ENCODE measurements around the gene USP49.

USP49 gene

GRCh38 chr6:41757931-41758640 lies 137.1 kb downstream of the USP49 start:
- peak in 1 of 2 donors; percentile 6 for DNase-seq (ENCODE audit: low read depth in 2 of 2)

- no peak for DNase-seq (ENCODE audit: low read depth in 2 of 2)
These were observed 137.9 kb downstream of the USP49 start for GRCh38 chr6:41757271-41757670.

- no peak for DNase-seq (ENCODE audit: low read depth in 2 of 2)
These were observed 138.8 kb downstream of the USP49 start for GRCh38 chr6:41756354-41756753.

GRCh38 chr6:41755895-41756294 lies 139.3 kb downstream of the USP49 start:
- DNase-seq (ENCODE audit: low read depth in 2 of 2) = no peak

DNA sequence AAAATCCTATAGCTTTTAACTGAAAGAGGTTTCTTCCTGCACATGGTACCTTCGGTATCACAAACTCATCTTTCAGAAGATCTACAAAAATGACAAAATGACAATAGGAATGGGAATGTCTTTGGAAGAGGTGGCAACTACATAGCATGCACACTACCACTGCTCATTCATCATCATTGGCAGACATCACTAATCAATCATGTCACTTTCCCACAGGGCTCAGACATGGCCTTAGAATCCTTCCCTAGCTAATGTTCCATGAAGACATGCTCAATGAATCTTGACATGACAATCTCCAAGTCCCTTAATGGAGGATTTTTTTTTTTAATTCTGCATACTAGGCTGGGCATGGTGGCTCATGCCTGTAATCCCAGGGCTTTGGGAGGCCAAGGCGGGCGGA lies 144.8 kb downstream of the USP49 start:
- no peak for DNase-seq (ENCODE audit: low read depth in 2 of 2)

DNA sequence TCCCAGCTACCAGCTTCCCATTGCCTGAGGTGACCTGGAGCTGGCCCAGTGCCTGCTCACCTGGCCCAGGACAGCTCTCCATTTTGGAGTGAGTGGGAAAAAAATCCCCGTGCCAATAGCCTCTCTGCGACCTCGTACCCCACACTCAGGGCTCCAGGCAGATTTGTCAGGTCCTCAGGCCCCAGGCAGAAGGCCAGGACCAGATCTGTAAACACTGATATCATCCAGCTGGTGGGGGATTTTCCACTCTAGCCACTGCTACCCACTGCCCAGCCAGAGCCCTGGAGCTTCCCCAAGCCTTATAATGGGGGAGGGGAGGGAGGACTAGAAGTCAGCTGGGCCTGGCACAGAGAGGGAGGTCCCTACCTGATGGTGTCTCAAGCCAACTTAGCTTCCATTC lies 146.6 kb downstream of the USP49 start:
- DNase-seq (ENCODE audit: low read depth in 2 of 2) = no peak

GRCh38 chr6:41748102-41748477 lies 147.1 kb downstream of the USP49 start:
- DNase-seq (ENCODE audit: low read depth in 2 of 2) = no peak

- DNase-seq (ENCODE audit: low read depth in 2 of 2) = no peak
These were observed 147.7 kb downstream of the USP49 start, which contains the start of gene PGC for GRCh38 chr6:41747256-41748101. TSS of gene PGC (minus strand) at chr6:41747397. CDS start at chr6:41747334, 63 bp downstream.

DNA sequence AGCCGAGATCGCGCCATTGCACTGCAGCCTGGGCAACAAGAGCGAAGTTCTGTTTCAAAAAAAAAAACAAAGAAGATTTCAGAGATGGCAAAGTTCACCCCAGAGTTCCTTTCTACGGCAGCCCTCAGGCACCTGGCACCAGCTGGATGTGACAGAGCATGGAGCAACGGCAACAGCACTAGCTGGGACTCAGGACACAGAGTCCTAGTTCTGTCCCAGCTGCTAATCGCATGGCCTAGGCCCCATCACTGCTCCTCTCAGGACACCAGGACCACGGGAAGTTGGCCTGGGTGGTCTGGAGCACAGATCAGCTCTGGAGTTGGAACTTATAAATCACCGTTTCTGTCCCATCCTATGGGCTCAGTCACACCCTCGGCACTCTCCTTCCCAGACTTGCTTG lies 149.1 kb downstream of the USP49 start:
- DNase-seq (ENCODE audit: low read depth in 2 of 2) = no peak

GRCh38 chr6:41744236-41744787 lies 150.9 kb downstream of the USP49 start:
- no peak for DNase-seq (ENCODE audit: low read depth in 2 of 2)

DNA sequence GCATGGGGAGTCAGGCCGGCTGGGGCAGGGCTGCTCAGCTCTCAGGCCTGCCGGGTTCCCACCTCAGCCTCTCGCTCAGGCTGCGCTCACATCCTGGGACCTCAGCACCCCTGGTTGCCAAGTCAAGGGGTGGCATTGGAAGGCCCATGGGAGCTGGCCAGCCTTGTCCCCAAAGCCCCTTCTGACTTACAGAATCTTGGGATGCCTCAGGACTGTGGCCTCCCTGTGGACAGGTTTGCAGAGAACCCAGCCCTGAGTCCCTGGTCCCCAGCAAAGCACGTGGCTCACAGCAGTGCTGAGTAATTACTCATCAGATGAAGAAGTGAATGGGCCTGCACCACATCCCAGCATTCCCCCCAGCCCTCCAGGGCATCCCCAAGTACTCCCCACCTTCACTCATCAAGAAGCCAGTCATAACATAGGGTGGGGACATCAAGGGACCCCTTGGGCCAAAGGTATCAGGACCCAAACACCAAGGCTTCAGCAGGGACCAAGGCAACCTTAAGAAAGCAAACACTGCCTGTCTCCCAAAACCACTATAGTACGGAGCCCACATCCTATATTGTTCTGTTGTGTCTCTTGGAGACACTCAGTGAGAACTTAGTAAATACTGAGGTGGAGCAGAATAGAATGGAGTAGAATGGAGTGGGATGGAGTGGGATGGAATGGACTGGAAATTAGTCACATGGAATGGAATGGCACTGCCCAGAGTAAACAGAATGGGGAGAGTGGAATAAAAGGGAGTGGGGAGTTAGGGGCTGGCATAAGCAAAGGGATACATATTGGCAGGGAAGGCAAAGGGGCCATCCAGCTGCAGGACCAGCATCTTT lies 151.6 kb downstream of the USP49 start:
- no peak for DNase-seq (ENCODE audit: low read depth in 2 of 2)

- DNase-seq (ENCODE audit: low read depth in 2 of 2) = no peak
These were observed 153.3 kb downstream of the USP49 start for GRCh38 chr6:41741625-41742490.

- no peak for DNase-seq (ENCODE audit: low read depth in 2 of 2)
These were observed 154.6 kb downstream of the USP49 start for GRCh38 chr6:41740366-41741162.

Measured in stimulated activated CD8-positive, alpha-beta memory T cell treated with anti-CD3 and anti-CD28 coated beads, Interleukin-7, amount 100 ng/mL, for 4 hours (primary cell).